Right lung (tissue), 5 donors: ENCODE results near the gene UBE2I. TPM values are rescaled to one million over a fixed set of nuclear protein-coding genes. Genes with fewer than 3 reads are reported as not detected.

Experiments used
- DNase-seq, 2 donors: peaks; one replicate each; pipeline ENCODE4 v3.0.0-alpha.2; 2013
- polyA plus RNA-seq, 5 donors: library from polyadenylated mRNA; unstranded; fragments of 120-200 nt; gene quantifications; one replicate each; pipeline versions ENCODE4 v1.2.1 to v1.2.3, GENCODE V29; 2013; ENCODE audit warnings: inconsistent platforms in 1 of 5, low replicate concordance in 1 of 5; ENCODE audit not compliant: insufficient read length in 5 of 5, insufficient read depth in 1 of 5

The UBE2I gene
- polyA plus RNA-seq, 5 donors, result 148 to 169 (median 160) TPM

GRCh38 chr16:1354815-1355540 lies 45.5 kb downstream of the UBE2I start:
- no peak for DNase-seq

GRCh38 chr16:1355591-1355990 lies 46.2 kb downstream of the UBE2I start:
- DNase-seq, result no peak

GRCh38 chr16:1356061-1356900 lies 46.8 kb downstream of the UBE2I start:
- DNase-seq, result no peak

- no peak for DNase-seq
These were observed 48.6 kb downstream of the UBE2I start for GRCh38 chr16:1357906-1358566.

- no peak for DNase-seq
These were observed 52.4 kb downstream of the UBE2I start for GRCh38 chr16:1361685-1362360.

- DNase-seq, result no peak
These were observed 53.4 kb downstream of the UBE2I start for GRCh38 chr16:1362807-1363206.

- no peak for DNase-seq
These were observed 54.1 kb downstream of the UBE2I start for GRCh38 chr16:1363501-1364041.

GRCh38 chr16:1364510-1364909 lies 55.1 kb downstream of the UBE2I start:
- no peak for DNase-seq

- no peak for DNase-seq
These were observed 56.8 kb downstream of the UBE2I start for GRCh38 chr16:1366060-1366711.

- no peak for DNase-seq
These were observed 57.4 kb downstream of the UBE2I start for GRCh38 chr16:1366712-1367299.

GRCh38 chr16:1367486-1368174 lies 58.2 kb downstream of the UBE2I start:
- DNase-seq, result no peak

GRCh38 chr16:1371054-1371978 lies 61.9 kb downstream of the UBE2I start:
- DNase-seq, result no peak

GRCh38 chr16:1372292-1372950 lies 63.0 kb downstream of the UBE2I start:
- no peak for DNase-seq

GRCh38 chr16:1374418-1375297 lies 65.2 kb downstream of the UBE2I start:
- no peak for DNase-seq

- DNase-seq, result no peak
These were observed 65.8 kb downstream of the UBE2I start for GRCh38 chr16:1375298-1375640.

- no peak for DNase-seq
These were observed 66.4 kb downstream of the UBE2I start for GRCh38 chr16:1375741-1376410.
